ENCODE results near the gene FBXL2. TPM values are rescaled to one million over a fixed set of nuclear protein-coding genes. Genes with fewer than 3 reads are reported as not detected.

Gene FBXL2
- total RNA-seq, 4 donors from 2014 or later = 5.4 to 10.9 (median 6.9) TPM

- DNase-seq (ENCODE audit: extremely low spot score) = no peak
- TF ChIP-seq EP300 (IDR thresholded peaks at IDR 0.05) = no peak
- TF ChIP-seq, protein P1, sequence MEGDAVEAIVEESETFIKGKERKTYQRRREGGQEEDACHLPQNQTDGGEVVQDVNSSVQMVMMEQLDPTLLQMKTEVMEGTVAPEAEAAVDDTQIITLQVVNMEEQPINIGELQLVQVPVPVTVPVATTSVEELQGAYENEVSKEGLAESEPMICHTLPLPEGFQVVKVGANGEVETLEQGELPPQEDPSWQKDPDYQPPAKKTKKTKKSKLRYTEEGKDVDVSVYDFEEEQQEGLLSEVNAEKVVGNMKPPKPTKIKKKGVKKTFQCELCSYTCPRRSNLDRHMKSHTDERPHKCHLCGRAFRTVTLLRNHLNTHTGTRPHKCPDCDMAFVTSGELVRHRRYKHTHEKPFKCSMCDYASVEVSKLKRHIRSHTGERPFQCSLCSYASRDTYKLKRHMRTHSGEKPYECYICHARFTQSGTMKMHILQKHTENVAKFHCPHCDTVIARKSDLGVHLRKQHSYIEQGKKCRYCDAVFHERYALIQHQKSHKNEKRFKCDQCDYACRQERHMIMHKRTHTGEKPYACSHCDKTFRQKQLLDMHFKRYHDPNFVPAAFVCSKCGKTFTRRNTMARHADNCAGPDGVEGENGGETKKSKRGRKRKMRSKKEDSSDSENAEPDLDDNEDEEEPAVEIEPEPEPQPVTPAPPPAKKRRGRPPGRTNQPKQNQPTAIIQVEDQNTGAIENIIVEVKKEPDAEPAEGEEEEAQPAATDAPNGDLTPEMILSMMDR (IDR thresholded peaks at IDR 0.05) = no peak
- no peak for TF ChIP-seq POLR2AphosphoS5 (IDR thresholded peaks at IDR 0.05)
- TF ChIP-seq POLR2A (IDR thresholded peaks at IDR 0.05; ENCODE audit: low read depth) = no peak
- no peaks in the 10 kb centered on the region for H3K4me1 ChIP-seq
- no peaks in the 10 kb centered on the region for H3K36me3 ChIP-seq
- H3K4me3 ChIP-seq = no peak overlapping the region
- no peaks in the 10 kb centered on the region for H3K27me3 ChIP-seq
- no peak overlapping the region for H3K27ac ChIP-seq (replicated peaks in 1 of 4)
- intact Hi-C loops (cut with DNase I) = no loop called here
- peaks cover 0 to 1% (median under 1%) of the 10 kb centered on the region in 4 donors for H3K9me3 ChIP-seq
Observed at GRCh38 chr3:33339758-33340157, 62.5 kb downstream of the FBXL2 start.

DNA sequence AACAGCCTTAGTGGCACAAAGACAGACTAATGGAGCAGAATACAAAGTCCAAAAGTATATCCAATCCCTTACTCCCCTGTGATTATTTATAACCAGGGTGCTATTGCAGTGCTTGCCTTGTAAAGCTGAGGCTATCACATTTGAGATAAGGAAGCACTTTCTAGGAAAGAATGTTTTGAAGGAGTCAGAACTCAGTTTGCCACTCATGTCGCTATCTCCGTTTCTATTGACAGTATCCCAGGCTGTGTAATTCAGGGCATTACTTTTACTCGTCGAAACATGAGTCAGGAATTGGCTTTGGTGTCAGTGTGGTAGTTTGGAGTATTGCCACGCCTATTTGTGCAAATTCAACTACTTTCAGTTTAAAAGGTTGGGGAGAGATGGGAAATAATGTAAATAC is 78.4 kb downstream of the FBXL2 start:
- Histone ChIP-seq H3K27ac (replicated peaks in 1 of 4) (no peak overlapping the region), H3K4me1 (peaks cover 0 to 8% (median 3%) of the 10 kb centered on the region in 4 donors), H3K4me3 (no peak overlapping the region), H3K9me3 (no peaks in the 10 kb centered on the region), H3K36me3 (no peaks in the 10 kb centered on the region), H3K27me3 (no peaks in the 10 kb centered on the region)
- TF ChIP-seq POLR2AphosphoS5 (IDR thresholded peaks at IDR 0.05) (no peak), POLR2A (IDR thresholded peaks at IDR 0.05; ENCODE audit: low read depth) (no peak), EP300 (IDR thresholded peaks at IDR 0.05) (no peak)
- TF ChIP-seq, protein P1 (IDR thresholded peaks at IDR 0.05) = no peak
- intact Hi-C loops (cut with DNase I) = no loop called here
- WGBS = 73% methylated on average over 5 of the region's 5 CpGs
- DNase-seq (ENCODE audit: extremely low spot score) = no peak

- Histone ChIP-seq H3K4me3 (no peak overlapping the region), H3K27ac (replicated peaks in 1 of 4) (no peak overlapping the region), H3K36me3 (no peaks in the 10 kb centered on the region), H3K9me3 (no peaks in the 10 kb centered on the region), H3K4me1 (peaks cover 0 to 8% (median 3%) of the 10 kb centered on the region in 4 donors), H3K27me3 (no peaks in the 10 kb centered on the region)
- intact Hi-C loops (cut with DNase I) = no loop called here
- DNase-seq (ENCODE audit: extremely low spot score) = no peak
- WGBS = 70% methylated on average over 4 of the region's 4 CpGs
- TF ChIP-seq POLR2AphosphoS5 (IDR thresholded peaks at IDR 0.05) (no peak), POLR2A (IDR thresholded peaks at IDR 0.05; ENCODE audit: low read depth) (no peak)
Observed at GRCh38 chr3:33358172-33358781, 81.0 kb downstream of the FBXL2 start.

DNA sequence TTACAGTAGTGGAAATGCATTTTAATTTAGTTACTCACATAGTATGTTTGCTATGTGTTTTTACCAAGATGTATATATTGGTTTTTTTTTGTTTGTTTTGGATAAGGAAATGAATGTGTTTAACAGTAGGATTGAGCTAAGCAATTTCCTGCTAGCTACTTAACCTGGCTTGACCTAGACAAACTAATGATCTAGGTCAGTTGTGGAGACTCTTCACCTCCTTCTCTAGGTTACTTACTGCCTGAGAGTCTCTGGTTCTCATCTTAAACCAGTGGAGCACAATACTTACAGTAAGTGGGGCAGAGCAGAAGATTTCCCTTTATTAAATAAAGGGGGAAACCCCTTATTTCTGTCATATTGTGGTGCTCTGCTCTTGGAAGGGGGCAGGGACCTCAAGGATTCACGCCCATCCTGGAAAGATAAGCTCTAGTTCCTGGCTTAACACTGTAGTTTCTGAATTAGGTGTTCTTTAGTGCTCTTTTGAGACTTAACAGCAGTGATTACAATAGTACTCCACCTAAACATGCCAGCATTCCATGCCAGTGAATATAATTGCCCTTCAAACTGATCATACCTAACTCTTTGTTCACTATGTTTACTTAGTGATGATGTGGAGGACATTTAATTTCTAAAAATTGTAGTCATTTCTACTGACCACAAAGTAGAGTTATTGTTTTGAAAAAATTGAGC is 83.0 kb downstream of the FBXL2 start:
- Histone ChIP-seq H3K27me3 (no peaks in the 10 kb centered on the region), H3K4me1 (peaks cover 0 to 8% (median 3%) of the 10 kb centered on the region in 4 donors), H3K9me3 (no peaks in the 10 kb centered on the region), H3K4me3 (no peak overlapping the region), H3K36me3 (peaks cover 0 to 5% (median under 1%) of the 10 kb centered on the region in 4 donors), H3K27ac (replicated peaks in 1 of 4) (no peak overlapping the region)
- intact Hi-C loops (cut with DNase I) = no loop called here
- no peak for DNase-seq (ENCODE audit: extremely low spot score)
- TF ChIP-seq EP300 (IDR thresholded peaks at IDR 0.05) = no peak
- TF ChIP-seq, protein P1 (IDR thresholded peaks at IDR 0.05) = no peak
- no peak for TF ChIP-seq POLR2AphosphoS5 (IDR thresholded peaks at IDR 0.05)
- TF ChIP-seq POLR2A (IDR thresholded peaks at IDR 0.05; ENCODE audit: low read depth) = no peak
- WGBS = 69% methylated on average over 1 of the region's 1 CpG

DNA sequence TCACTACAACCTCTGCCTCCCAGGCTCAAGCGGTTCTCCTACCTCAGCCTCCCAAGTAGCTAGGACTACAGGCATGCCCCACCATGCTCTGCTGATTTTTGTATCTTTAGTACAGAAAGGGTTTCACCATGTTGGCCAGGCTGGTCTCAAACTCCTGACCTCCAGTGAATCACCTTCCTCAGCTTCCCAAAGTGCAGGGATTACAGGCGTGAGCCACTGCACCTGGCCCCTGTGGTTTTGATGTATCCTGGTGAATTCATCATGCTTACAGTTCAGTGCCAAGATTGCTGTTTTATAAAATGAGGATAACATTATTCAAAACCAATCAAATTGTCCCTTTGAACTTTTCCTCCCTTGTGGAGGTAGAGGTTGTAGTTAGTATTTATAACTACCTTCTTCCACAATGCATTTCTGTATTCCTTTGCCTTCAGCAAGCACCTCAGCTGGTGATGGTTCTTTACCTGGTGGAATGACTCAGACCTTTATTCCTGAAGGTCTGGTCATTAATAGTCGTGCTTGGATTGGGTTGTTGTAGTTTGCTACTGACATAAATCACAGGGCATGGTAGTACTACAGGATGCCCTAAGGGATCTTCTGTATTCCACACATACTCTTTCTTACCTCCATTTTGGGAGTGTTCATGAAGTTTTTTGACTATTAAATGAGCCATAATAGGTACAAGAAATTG is 86.0 kb downstream of the FBXL2 start:
- peaks cover 0 to 12% (median 5%) of the 10 kb centered on the region in 4 donors for H3K36me3 ChIP-seq
- 92% methylated on average over 3 of the region's 3 CpGs for WGBS
- no peak overlapping the region for H3K27ac ChIP-seq (replicated peaks in 1 of 4)
- peaks cover 0 to 6% (median 2%) of the 10 kb centered on the region in 4 donors for H3K4me1 ChIP-seq
- no peak for DNase-seq (ENCODE audit: extremely low spot score)
- no peaks in the 10 kb centered on the region for H3K27me3 ChIP-seq
- no peaks in the 10 kb centered on the region for H3K9me3 ChIP-seq
- intact Hi-C loops (cut with DNase I) = no loop called here
- H3K4me3 ChIP-seq = no peak overlapping the region
- TF ChIP-seq POLR2A (IDR thresholded peaks at IDR 0.05; ENCODE audit: low read depth) = no peak
